ENCODE results near the gene CREB5.

DNA sequence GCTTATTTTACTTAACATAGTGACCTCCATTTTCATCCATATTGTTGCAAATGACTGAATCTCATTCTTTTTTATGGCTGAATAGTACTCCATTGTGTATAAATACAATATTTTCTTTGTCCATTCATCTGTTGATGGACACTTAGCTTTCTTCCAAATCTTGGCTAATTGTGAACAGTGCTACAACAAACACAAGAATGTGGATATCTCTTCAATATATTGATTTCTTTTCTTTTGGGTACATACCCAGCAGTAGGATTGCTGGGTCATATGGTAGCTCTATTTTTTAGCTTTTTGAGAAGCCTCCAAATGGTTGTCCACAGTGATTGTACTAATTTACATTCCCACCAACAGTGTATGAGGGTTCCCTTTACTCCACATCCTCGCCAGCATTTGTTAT lies 58.0 kb downstream of the CREB5 start:
- TF ChIP-seq TOX (CRISPR knock-in tag; IDR thresholded peaks at IDR 0.05; ENCODE audit: borderline replicate concordance) (no peak), RARB (CRISPR knock-in tag; IDR thresholded peaks at IDR 0.05) (no peak), ZFP30 (CRISPR knock-in tag; IDR thresholded peaks at IDR 0.05) (no peak), PPARA (CRISPR knock-in tag; IDR thresholded peaks at IDR 0.05; ENCODE audit: borderline replicate concordance) (no peak), ISL1 (CRISPR knock-in tag; IDR thresholded peaks at IDR 0.05) (no peak), ZNF565 (CRISPR knock-in tag; conservative IDR thresholded peaks at IDR 0.05; ENCODE audit: low read depth) (no peak), ZFP3 (CRISPR knock-in tag; IDR thresholded peaks at IDR 0.05) (no peak), SNAI2 (CRISPR knock-in tag; IDR thresholded peaks at IDR 0.05) (no peak)
- TF ChIP-seq, protein P1, sequence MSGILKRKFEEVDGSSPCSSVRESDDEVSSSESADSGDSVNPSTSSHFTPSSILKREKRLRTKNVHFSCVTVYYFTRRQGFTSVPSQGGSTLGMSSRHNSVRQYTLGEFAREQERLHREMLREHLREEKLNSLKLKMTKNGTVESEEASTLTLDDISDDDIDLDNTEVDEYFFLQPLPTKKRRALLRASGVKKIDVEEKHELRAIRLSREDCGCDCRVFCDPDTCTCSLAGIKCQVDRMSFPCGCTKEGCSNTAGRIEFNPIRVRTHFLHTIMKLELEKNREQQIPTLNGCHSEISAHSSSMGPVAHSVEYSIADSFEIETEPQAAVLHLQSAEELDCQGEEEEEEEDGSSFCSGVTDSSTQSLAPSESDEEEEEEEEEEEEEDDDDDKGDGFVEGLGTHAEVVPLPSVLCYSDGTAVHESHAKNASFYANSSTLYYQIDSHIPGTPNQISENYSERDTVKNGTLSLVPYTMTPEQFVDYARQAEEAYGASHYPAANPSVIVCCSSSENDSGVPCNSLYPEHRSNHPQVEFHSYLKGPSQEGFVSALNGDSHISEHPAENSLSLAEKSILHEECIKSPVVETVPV (CRISPR knock-in tag; IDR thresholded peaks at IDR 0.05), result no peak
- TF ChIP-seq, protein P2, sequence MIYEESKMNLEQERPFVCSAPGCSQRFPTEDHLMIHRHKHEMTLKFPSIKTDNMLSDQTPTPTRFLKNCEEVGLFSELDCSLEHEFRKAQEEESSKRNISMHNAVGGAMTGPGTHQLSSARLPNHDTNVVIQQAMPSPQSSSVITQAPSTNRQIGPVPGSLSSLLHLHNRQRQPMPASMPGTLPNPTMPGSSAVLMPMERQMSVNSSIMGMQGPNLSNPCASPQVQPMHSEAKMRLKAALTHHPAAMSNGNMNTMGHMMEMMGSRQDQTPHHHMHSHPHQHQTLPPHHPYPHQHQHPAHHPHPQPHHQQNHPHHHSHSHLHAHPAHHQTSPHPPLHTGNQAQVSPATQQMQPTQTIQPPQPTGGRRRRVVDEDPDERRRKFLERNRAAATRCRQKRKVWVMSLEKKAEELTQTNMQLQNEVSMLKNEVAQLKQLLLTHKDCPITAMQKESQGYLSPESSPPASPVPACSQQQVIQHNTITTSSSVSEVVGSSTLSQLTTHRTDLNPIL (CRISPR knock-in tag; IDR thresholded peaks at IDR 0.05; ENCODE audit: low read depth), result no peak
- TF ChIP-seq, protein P3, sequence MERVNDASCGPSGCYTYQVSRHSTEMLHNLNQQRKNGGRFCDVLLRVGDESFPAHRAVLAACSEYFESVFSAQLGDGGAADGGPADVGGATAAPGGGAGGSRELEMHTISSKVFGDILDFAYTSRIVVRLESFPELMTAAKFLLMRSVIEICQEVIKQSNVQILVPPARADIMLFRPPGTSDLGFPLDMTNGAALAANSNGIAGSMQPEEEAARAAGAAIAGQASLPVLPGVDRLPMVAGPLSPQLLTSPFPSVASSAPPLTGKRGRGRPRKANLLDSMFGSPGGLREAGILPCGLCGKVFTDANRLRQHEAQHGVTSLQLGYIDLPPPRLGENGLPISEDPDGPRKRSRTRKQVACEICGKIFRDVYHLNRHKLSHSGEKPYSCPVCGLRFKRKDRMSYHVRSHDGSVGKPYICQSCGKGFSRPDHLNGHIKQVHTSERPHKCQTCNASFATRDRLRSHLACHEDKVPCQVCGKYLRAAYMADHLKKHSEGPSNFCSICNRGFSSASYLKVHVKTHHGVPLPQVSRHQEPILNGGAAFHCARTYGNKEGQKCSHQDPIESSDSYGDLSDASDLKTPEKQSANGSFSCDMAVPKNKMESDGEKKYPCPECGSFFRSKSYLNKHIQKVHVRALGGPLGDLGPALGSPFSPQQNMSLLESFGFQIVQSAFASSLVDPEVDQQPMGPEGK (CRISPR knock-in tag; IDR thresholded peaks at IDR 0.05; ENCODE audit: borderline replicate concordance), result no peak

Data from SK-N-SH treated with all-trans-retinoic acid at 6 μM for 48 hours (cell line).